Coronary artery (tissue), 2 donors: ENCODE results near the gene KIAA0513.
"Not testable (repeated sequence)": the region's sequence is repeated elsewhere in the genome, so short reads cannot be mapped to it uniquely, and the experiment has no call there.

ENCODE experiments used
- DNase-seq: peaks from one replicate; pipeline ENCODE4 v3.0.0-alpha.2; 2017; ENCODE audit warnings: low spot score
- H3K27ac ChIP-seq, 2 donors: fragments of 200-600 bp; sonication (generic); one replicate each; pipeline ENCODE4 v1.5.1; 2016 to 2019
- H3K4me3 ChIP-seq: fragments of 200-600 bp; sonication (generic); 2 replicates; pipeline ENCODE4 v1.5.1; 2016; ENCODE audit warnings: mild to moderate bottlenecking, moderate library complexity
- CTCF ChIP-seq: fragments of 200-600 bp; sonication (generic); IDR thresholded peaks from one replicate; pipeline ENCODE4 v1.5.1; 2019; ENCODE audit warnings: antibody characterized with exemption

KIAA0513 gene

GRCh38 chr16:85029408-85029784 lies 1.8 kb downstream of the KIAA0513 start:
- peak overlapping the region; percentile 99 for H3K4me3 ChIP-seq
- TF ChIP-seq CTCF = no peak
- DNase-seq = no peak
- H3K27ac ChIP-seq = peak overlapping the region in 1 of 2 donors; percentile 90

- Histone ChIP-seq H3K4me3 (no peak overlapping the region), H3K27ac (no peak overlapping the region)
- no peak for TF ChIP-seq CTCF
- DNase-seq = no peak
These were observed 2.4 kb downstream of the KIAA0513 start for GRCh38 chr16:85029981-85030401.

GRCh38 chr16:85031451-85031850 lies 3.9 kb downstream of the KIAA0513 start:
- no peak for TF ChIP-seq CTCF
- DNase-seq = no peak
- H3K27ac ChIP-seq = no peak overlapping the region
- no peak overlapping the region for H3K4me3 ChIP-seq

- not testable (repeated sequence) for H3K27ac ChIP-seq, H3K4me3 ChIP-seq
These were observed 4.6 kb downstream of the KIAA0513 start for GRCh38 chr16:85032187-85032586.

GRCh38 chr16:85033171-85033570 lies 5.6 kb downstream of the KIAA0513 start:
- DNase-seq = no peak
- Histone ChIP-seq H3K27ac (no peak overlapping the region), H3K4me3 (no peak overlapping the region)
- no peak for TF ChIP-seq CTCF

More at GRCh38 chr16:85032187-85032586, 4.6 kb downstream of the KIAA0513 start:
- not testable (repeated sequence) for DNase-seq

GRCh38 chr16:85034591-85035433 lies 7.2 kb downstream of the KIAA0513 start:
- H3K27ac ChIP-seq = no peak overlapping the region
- TF ChIP-seq CTCF = no peak
- DNase-seq = no peak

GRCh38 chr16:85036236-85037049 lies 8.8 kb downstream of the KIAA0513 start:
- no peak for TF ChIP-seq CTCF
- Histone ChIP-seq H3K4me3 (no peak overlapping the region), H3K27ac (no peak overlapping the region)
- no peak for DNase-seq

More at GRCh38 chr16:85034591-85035433, 7.2 kb downstream of the KIAA0513 start:
- no peak overlapping the region for H3K4me3 ChIP-seq
